Duodenal mucosa (tissue), 2 donors: ENCODE data around the gene CCDC38.
"Not testable (repeated sequence)": the region's sequence is repeated elsewhere in the genome, so short reads cannot be mapped to it uniquely, and the experiment has no call there.

Experiments used
- H3K27ac ChIP-seq: one replicate; pipeline ENCODE4 v1.7.0; 2013; ENCODE audit warnings: low read depth, low read length
- H3K27me3 ChIP-seq, 2 donors: one replicate each; pipeline ENCODE4 v1.7.0; 2013; ENCODE audit warnings: low read length in 2 of 2, control low read depth in 1 of 2; ENCODE audit not compliant: insufficient read depth in 2 of 2, control insufficient read depth in 1 of 2
- H3K36me3 ChIP-seq, 2 donors: one replicate each; pipeline ENCODE4 v1.7.0; 2013; ENCODE audit warnings: low read length in 2 of 2, control low read depth in 1 of 2; ENCODE audit not compliant: insufficient read depth in 2 of 2, control insufficient read depth in 1 of 2
- H3K4me1 ChIP-seq, 2 donors: one replicate each; pipeline ENCODE4 v1.7.0; 2013; ENCODE audit warnings: low read length in 2 of 2, control low read depth in 1 of 2; ENCODE audit not compliant: insufficient read depth in 2 of 2, control insufficient read depth in 1 of 2
- H3K4me3 ChIP-seq, 2 donors: one replicate each; pipeline ENCODE4 v1.7.0; 2013; ENCODE audit warnings: low read length in 2 of 2, low read depth in 1 of 2
- H3K9ac ChIP-seq, 2 donors: one replicate each; pipeline ENCODE4 v1.7.0; 2013; ENCODE audit warnings: low read length in 2 of 2, low read depth in 1 of 2
- H3K9me3 ChIP-seq, 2 donors: one replicate each; pipeline ENCODE4 v1.7.0; 2013; ENCODE audit warnings: low read length in 2 of 2, control low read depth in 1 of 2; ENCODE audit not compliant: control insufficient read depth in 1 of 2

CCDC38 gene

GRCh38 chr12:95978351-95978750 lies 35.9 kb upstream of the CCDC38 start:
- H3K27ac ChIP-seq, result no peak overlapping the region
- H3K4me3 ChIP-seq, result no peak overlapping the region
- peaks cover 5 to 7% of the 10 kb centered on the region in 2 donors for H3K4me1 ChIP-seq
- no peak overlapping the region for H3K9ac ChIP-seq
- no peaks in the 10 kb centered on the region for H3K36me3 ChIP-seq
- H3K27me3 ChIP-seq, result no peaks in the 10 kb centered on the region
- H3K9me3 ChIP-seq, result no peaks in the 10 kb centered on the region

GRCh38 chr12:95977764-95978305 lies 35.4 kb upstream of the CCDC38 start:
- H3K27me3 ChIP-seq, result no peaks in the 10 kb centered on the region
- no peaks in the 10 kb centered on the region for H3K9me3 ChIP-seq
- no peaks in the 10 kb centered on the region for H3K36me3 ChIP-seq
- H3K4me1 ChIP-seq, result peaks cover 5 to 7% of the 10 kb centered on the region in 2 donors
- no peak overlapping the region for H3K4me3 ChIP-seq
- H3K27ac ChIP-seq, result no peak overlapping the region
- H3K9ac ChIP-seq, result no peak overlapping the region

- Histone ChIP-seq H3K4me1 (peaks cover 5 to 7% of the 10 kb centered on the region in 2 donors), H3K27me3 (no peaks in the 10 kb centered on the region), H3K4me3 (no peak overlapping the region), H3K36me3 (no peaks in the 10 kb centered on the region), H3K9me3 (no peaks in the 10 kb centered on the region), H3K27ac (no peak overlapping the region), H3K9ac (no peak overlapping the region)
Measured at GRCh38 chr12:95976416-95976832, 34.0 kb upstream of the CCDC38 start.

GRCh38 chr12:95975491-95975890 lies 33.1 kb upstream of the CCDC38 start:
- Histone ChIP-seq H3K27me3 (no peaks in the 10 kb centered on the region), H3K36me3 (no peaks in the 10 kb centered on the region), H3K4me1 (peaks cover 5 to 7% of the 10 kb centered on the region in 2 donors), H3K9me3 (no peaks in the 10 kb centered on the region), H3K9ac (no peak overlapping the region), H3K4me3 (no peak overlapping the region), H3K27ac (no peak overlapping the region)

GRCh38 chr12:95974358-95974757 lies 31.9 kb upstream of the CCDC38 start:
- no peaks in the 10 kb centered on the region for H3K36me3 ChIP-seq
- H3K4me3 ChIP-seq, result no peak overlapping the region
- H3K9ac ChIP-seq, result no peak overlapping the region
- no peaks in the 10 kb centered on the region for H3K9me3 ChIP-seq
- peaks cover 5 to 7% of the 10 kb centered on the region in 2 donors for H3K4me1 ChIP-seq
- no peak overlapping the region for H3K27ac ChIP-seq
- no peaks in the 10 kb centered on the region for H3K27me3 ChIP-seq

- H3K9me3 ChIP-seq, result no peaks in the 10 kb centered on the region
- H3K27me3 ChIP-seq, result no peaks in the 10 kb centered on the region
- peaks cover 5 to 7% of the 10 kb centered on the region in 2 donors for H3K4me1 ChIP-seq
- H3K9ac ChIP-seq, result no peak overlapping the region
- no peak overlapping the region for H3K27ac ChIP-seq
- H3K4me3 ChIP-seq, result no peak overlapping the region
- no peaks in the 10 kb centered on the region for H3K36me3 ChIP-seq
Measured at GRCh38 chr12:95972832-95973456, 30.5 kb upstream of the CCDC38 start.

GRCh38 chr12:95970905-95971304 lies 28.5 kb upstream of the CCDC38 start:
- Histone ChIP-seq H3K4me1 (peaks cover 5 to 7% of the 10 kb centered on the region in 2 donors), H3K9ac (no peak overlapping the region), H3K27me3 (no peaks in the 10 kb centered on the region), H3K36me3 (no peaks in the 10 kb centered on the region), H3K27ac (no peak overlapping the region), H3K4me3 (no peak overlapping the region), H3K9me3 (no peaks in the 10 kb centered on the region)

GRCh38 chr12:95969116-95969515 lies 26.7 kb upstream of the CCDC38 start:
- H3K4me1 ChIP-seq, H3K36me3 ChIP-seq, H3K4me3 ChIP-seq, H3K27me3 ChIP-seq, H3K27ac ChIP-seq, H3K9ac ChIP-seq, H3K9me3 ChIP-seq: not testable (repeated sequence)

- H3K36me3 ChIP-seq, result no peaks in the 10 kb centered on the region
- H3K9me3 ChIP-seq, result no peaks in the 10 kb centered on the region
- no peak overlapping the region for H3K4me3 ChIP-seq
- H3K9ac ChIP-seq, result no peak overlapping the region
- no peaks in the 10 kb centered on the region for H3K4me1 ChIP-seq
- H3K27ac ChIP-seq, result no peak overlapping the region
- H3K27me3 ChIP-seq, result no peaks in the 10 kb centered on the region
Measured at GRCh38 chr12:95967301-95967700, 24.9 kb upstream of the CCDC38 start.

GRCh38 chr12:95966287-95966870 lies 24.0 kb upstream of the CCDC38 start:
- Histone ChIP-seq H3K9me3 (no peaks in the 10 kb centered on the region), H3K4me3 (no peak overlapping the region), H3K36me3 (no peaks in the 10 kb centered on the region), H3K4me1 (no peaks in the 10 kb centered on the region), H3K27ac (no peak overlapping the region), H3K27me3 (no peaks in the 10 kb centered on the region), H3K9ac (no peak overlapping the region)
